Stromal cell of bone marrow (primary cell): ENCODE data around the gene CAMK2N1.
"Not testable (repeated sequence)": the region's sequence is repeated elsewhere in the genome, so short reads cannot be mapped to it uniquely, and the experiment has no call there.

Experiments
- DNase-seq: peaks from one replicate; pipeline ENCODE4 v3.0.0-alpha.2; 2012; ENCODE audit warnings: low read depth

CAMK2N1 gene

DNA sequence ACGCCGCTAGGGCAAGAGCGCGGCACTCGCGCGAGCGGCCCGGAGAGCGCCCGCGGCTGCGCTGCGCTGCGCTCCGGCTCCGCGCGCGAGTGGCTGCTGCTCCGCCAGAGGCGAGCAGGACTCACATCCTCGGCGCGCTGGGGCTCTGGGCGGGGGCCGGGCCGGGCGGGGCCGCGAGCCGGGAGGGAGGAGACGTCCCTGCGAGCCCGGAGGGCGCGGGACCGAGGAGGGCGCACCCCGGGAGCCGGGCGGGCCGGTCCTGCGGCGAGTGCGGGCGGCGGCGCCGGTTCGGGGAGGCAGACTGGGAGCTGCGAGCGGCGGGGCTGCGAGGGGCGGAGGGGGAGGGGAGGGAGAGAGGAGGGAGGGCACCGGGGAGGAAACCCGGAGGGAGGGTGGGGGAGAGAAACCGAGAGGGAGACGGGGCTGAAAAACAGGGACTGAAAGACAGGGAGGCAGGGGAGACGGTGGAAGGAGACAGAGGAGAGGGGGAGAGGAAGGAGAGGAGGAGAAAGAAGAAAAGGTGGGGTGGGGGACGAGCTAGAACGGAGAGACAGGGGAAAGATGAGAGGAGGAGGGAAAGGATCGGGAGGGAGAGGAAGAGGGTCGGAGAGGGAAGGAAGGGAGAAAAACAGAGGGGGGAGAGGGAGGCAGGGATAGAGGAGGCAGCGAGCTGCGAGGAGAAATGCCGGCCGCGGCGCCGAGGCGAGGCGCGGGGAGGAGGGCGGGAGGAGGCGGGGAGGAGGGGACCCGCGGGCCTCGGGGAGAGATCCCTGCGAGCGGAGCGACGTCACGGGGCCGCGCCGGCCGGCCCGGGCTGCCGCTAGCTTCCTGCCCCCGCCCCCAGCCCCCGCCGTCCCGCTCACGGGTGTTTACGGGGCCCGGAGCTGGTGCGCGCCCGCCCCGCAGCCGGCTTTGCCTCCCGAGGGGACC, at the start of gene CAMK2N1:
Gene CAMK2N1, minus strand, starts transcription at position 684 of the 930 bp plus-strand sequence. CDS start 831 bp downstream, outside the sequence.
- DNase-seq: peak; percentile 38

DNA sequence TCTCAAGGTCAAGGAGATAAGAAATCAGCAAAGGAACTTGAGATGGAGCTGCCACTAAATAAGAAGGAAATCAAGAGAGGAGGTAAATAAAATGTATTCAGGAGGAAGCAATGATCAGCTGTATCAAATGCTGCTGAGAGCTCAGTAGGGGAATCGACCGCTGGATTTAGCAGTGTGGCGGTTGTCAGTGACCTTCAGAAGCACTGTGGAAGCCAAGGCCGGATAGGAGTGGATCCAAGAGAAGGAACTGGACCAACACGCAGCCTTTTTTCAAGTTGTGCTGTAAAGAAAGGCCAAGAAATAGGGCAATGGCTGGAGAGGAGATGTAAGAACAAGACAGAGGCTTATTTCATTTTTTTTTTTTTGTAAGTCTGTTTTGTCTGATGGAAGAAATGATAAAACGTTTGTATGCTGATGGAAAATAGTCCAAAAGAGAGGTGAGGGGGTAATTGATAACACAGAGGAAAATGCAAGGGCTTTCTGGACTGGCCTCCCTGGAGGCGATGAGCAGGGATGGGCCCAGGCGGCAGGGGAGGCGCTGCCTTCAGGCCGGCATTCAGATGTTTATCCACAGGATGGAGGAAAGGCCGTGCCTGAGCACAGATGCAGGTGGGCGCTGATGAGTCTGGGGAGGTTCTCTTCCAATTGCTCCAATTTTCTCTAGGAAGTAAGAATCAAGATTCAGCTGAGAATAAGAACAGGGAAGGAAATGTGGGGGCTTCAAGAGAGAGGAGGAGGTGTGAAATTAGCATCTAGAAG, 48.8 kb upstream of the CAMK2N1 start:
- DNase-seq: no peak

DNA sequence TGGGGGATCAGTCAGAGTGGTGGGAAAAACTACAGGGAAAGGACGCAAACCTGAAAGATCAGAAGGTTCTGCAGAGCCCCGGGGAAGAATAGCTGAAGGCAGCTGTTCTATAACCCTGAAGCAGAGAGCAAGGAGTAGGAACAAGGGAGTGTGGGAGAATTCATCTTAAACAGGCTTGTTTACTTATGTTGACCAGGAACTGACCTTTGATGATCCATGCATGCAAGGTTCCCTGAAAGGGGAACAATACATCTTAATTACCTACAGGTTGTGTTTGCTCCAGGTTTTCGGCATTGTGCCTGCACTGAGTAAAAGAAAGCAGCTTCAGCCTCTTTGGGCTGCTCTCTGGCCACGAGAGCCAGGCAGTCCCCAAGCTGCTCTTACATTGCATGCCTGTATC, 47.6 kb upstream of the CAMK2N1 start:
- DNase-seq: no peak

DNA sequence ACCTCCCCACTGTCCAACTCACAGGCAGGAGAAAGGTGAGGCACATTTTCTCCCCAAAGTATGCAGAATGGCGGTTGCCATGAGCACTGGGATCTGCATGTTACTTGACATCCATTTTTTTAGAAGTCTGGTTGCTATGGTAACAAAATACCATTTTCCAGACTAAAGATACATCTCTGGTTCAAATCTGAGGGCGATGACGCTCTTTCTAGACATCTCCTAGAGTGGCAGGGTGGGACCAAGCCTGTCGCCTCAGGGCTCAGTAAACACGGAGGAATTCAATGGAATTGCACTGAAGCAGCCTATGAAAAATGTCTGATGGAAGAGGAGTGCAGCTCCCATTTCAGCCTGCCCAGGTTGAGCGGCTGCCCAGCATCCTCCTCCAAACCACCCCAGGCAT, 44.9 kb upstream of the CAMK2N1 start:
- no peak for DNase-seq

DNA sequence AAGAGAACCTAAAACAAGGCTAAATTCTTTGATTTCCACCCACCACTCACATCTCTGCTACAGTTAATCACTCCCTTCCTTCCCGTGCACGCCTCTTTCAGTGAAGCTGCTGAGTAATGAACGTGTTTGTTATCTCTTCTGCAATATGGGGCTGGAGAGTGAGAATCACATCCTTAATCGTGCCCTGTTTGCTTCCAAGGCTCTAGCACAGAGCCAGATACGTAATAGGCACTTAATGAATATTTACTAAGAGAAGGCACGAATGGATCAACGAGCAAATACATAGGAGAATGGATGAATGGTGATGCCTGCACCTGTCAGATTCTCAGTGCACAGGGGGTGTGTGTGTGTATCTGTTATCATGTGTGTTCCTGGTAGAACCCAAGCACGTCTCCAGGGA, 44.3 kb upstream of the CAMK2N1 start:
- DNase-seq: no peak

DNA sequence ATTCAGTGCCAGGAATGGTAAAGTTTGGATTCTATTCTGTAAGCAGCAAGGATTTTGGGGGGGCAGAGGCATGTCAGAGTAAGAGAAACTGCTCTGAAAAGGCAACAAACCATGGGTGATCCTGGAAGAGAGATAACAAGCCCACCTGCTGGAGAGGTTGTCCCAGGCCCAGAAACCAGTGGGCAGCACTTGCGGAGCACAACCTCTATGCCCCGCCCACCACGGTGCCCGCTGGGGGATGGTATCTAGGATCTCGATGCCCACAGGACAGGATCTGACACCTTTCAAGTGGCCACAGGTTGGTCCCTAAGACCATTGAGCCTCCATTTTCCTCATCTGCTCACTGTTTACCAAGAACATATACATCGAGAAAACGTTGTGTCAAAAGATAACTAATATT, 42.2 kb upstream of the CAMK2N1 start:
- DNase-seq: no peak

DNA sequence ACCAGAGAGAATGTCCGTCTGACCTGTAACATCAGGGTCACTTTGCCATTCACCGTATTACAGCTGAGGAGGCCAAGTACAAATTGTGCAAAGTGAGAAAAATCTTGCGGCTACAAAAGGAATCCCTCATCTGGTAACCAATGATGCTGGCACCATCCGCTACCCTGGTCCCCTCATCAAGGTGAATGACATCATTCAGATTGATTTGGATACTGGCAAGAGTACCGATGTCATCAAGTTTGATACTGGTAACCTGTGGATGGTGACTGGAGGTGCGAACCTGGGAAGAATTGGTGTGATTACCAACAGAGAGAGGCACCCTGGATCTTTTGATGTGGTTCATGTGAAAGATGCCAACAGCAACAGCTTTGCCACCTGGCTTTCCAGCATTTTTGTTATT, 40.3 kb upstream of the CAMK2N1 start:
- DNase-seq: no peak

DNA sequence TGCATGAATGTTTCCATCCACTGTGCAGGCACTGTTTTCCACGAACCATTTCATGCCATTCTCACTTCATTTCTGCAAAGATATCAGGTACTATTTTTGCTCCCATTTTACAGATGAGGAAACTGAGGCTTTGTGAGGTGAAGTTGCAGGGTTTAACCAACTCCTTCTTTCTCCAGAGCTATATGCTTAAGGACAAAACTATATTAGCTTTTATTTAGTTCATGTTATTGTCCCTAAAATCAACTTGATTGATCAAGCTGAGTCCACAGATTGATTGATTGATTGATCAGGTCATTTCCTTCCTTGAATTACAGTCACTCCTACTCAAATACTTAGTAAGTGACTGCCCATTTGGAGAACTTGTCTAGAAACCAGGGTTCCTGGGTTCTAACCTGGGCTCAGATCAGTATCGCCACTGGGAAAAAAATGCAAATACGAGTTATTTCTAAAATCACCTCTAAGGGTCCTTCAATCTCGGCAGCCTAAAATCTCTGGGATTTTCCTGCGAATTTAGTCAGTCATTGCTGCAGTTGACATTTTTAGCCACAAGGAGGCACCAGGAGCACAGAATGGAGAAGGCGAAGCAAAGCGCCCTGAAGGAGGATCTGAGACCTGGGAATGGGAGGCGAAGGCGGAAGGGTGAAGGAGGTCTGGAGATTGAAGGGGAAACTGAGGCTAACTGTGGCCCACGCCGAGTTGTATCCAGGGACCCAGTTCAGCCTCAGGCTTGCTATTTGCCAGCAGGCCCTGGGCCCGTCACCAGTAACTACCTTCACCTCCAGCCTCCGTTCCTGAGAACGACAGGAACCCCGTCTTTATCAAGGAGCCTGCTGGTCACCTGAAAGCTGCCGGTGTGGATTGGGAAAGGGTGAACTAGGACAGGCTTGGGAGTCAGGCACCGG, 36.2 kb upstream of the CAMK2N1 start:
- DNase-seq: peak; percentile 52

DNA sequence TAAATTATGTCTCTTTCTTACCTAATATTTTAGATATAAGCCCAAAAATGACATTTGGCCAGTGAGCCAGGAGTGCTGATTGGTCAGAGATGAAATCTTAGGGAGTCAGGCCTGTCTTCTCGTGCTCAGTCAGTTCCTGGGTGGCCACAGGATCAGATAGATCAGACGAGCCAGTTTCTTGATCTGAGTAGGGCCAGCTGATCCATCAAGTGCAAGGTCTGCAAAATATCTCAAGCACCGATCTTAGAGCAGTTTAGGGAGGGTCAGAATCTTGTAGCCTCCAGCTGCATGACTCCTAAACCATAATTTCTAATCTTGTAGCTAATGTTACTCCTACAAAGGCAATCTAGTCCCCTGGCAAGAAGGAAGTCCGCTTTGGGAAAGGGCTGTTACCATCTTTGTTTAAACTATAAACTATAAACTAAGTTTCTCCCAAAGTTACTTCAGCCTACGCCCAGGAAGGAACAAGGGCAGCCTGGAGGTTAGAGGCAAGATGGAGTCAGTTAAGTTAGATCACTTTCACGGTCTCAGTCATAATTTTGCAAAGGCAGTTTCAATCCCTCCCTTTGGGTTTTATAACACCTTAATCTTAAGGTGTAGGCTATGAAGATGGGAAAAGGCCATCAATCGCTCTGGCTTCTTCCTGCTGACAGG, 33.7 kb upstream of the CAMK2N1 start:
- not testable (repeated sequence) for DNase-seq

DNA sequence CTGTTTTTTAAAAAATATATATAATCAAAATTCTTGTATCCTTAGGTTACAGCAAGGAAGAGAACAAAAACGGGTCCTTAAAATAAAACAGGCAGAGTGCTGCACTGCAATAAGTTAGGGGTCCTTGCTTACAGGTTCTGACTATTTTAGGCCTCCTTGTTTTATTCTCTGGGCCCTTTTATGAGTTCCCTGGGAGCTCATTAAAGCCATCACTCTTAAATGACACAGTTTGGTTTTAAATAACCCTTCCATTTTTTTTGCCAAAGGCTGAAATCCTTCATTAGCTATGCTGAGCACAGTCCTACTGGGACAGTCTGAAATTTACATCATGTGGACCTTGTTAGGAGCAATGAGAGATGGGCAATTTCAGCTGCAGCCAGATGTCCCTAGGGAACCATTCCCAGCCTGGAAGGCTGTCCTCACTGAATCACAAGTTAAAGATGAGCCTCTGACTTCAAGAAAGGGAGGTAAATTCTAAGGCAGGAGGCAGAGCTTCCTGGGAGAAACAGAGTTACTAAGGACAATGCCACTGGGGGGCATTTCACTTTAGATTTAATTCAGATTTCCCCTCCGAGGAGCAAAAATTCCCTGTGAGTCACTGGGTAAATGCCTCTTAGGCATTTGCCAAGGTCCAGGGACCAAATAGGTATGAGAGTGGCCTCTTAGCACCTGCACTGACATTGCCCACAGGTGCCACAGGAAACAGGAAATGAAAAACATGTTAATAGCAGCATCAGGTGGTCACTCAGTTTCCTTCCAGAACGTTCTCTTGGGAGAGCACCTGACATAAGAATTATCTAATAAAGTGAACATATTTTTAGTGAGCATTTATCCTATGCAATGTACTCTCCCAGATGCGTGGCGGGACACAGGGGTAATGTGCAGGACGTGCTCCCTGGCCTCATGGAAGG, 25.8 kb upstream of the CAMK2N1 start:
- DNase-seq: no peak

DNA sequence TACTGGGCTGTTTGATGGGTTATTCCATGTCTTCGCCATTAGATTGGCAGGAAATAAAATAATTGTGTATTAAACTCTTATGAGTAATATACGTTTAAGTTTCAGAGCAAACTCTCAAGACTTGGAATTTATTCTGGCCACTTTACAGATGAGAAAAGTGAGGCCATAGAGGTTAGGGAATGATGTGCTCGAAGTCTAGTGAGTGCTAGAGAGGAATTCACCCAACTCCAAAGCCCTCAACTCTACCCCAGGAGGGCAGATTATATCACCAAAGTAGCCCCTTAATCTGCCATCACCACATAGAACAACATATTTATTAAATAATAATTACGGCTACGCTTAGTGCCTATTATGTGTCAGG, 22.4 kb upstream of the CAMK2N1 start:
- no peak for DNase-seq

DNA sequence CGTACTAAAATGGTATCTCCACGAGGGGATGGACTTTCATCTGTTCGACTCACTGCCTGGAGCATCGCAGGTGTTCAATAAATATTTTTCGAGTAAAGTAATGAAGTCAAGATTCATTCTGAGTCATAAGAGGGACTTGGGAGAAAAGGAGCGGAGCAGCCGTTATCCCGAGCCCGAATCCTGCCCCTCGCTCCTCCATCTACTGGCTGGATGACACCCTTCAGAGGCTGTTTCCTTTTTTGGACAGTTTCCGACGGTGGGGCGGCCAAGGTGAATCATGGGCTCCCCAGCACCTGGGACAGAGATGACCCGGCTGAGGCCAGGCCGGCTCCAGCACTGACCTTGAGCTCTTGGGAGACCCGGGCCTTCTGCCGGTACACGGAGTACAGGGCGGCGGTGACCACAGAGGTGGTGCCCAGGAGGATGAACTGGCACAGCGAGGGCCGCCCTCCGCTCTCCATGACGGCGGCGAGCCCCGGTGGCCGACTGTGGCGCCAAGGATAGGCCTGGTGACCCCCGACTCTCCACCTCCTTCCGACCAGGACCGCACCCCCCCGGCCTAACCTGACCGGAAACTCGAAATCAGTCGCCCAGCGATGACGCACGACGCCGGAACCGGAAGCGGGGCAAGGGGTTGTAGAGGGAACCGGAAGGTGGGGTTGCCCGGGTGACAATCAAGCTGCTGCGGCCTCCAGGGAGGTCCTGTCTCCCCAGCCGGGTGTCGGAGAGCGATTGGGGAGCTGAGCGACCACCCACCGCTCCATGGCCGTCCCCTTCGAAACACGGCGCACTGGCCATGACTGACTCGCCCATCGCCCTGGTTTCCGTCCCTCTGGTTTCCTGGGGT, 21.8 kb upstream of the CAMK2N1 start, which contains the start of gene MUL1:
Gene MUL1, minus strand, starts transcription at position 588 of the 847 bp plus-strand sequence. Its CDS starts 127 bp downstream, at position 461.
- peak; percentile 88 for DNase-seq

DNA sequence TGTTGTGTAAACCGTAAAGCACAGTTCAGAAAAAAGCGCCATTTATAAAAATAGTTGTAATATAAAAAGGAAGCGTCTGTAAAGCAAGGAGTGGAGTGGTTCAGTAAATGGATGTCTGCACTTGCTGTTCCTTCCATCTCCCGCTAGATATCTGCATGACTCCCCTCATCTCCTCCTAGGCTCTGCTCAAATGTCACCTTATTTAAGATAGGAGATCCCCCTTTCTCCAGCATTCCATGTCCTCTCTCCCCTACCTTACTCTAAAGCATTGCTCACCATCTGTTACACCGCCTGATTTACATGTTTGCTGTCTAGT, 21.2 kb upstream of the CAMK2N1 start:
- no peak for DNase-seq

DNA sequence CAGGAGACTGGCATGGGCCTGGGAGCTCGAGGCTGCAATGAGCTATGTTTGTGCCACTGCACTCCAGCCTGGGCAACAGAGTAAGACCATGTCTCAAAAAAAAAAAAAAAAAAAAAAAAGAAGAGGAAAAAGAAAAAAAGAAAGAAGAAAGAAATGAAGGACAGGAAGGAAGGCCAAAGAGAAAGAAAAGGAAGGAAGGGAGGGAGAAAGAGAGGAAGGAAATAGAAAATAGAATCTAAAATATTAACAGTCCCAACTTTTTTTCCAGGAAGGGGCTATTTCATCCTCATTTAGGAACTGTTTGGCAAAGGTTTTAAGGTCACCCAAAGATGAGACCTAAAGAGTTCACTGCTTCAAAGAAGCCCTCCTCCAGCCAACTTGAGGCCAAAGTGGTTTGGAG, 19.5 kb upstream of the CAMK2N1 start:
- no peak for DNase-seq

DNA sequence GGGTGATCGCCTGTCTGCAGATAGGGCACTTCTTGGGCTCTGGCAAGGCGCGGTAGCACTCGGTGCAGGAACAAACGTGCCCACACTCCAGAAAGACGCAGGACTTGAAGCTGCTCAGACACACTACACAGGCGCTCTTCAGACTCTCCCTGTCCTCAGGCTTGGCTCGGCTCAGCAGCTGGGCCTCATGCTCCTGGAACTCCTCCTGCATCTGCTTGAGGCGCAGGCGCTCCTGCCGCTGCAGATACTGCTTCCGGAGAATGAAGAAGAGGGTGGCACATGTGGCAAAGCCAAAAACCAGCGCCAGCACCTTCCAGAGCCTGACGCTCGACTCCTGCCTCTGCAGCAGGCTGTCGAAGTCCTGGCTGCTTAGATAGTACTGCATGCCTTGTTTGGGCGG, 14.7 kb upstream of the CAMK2N1 start:
- no peak for DNase-seq

DNA sequence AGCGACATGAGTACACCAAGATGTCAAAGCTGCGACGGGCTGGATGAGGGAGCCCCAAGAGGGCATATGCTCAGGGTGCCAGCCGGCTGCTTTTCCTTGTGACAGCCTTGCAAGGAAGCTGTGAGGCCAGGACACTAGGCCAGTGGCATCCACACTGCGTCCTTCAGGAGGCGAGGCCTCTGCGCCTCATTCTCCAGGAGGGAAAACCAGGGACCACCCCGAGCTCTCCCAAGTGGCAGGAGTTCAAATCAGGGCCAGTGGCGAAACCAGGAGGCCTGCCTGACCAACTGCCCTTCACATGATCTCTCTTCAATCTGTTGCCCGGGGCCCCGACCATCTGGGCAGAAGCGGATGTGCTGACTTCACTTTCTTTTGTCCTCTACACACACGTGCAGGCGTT, 13.7 kb upstream of the CAMK2N1 start:
- no peak for DNase-seq

DNA sequence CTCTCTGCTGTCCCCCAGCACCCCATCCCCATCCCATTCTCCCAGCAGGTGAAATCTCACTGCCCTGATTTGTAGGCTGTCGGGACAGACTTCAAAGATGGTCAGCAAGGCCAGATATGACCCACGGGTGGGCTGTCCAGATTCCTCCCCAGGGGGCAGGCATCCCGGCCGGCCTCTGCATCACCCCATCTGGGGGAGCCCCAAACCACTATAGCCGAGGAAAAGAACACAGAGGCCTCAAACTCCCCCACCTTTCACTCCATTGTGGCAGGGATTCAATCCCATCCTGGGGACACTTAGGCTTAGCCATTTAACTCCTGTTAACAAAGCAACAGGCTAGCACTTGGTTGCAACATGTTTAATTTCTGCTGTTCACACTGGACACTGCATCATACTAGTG, 13.1 kb upstream of the CAMK2N1 start:
- no peak for DNase-seq

DNA sequence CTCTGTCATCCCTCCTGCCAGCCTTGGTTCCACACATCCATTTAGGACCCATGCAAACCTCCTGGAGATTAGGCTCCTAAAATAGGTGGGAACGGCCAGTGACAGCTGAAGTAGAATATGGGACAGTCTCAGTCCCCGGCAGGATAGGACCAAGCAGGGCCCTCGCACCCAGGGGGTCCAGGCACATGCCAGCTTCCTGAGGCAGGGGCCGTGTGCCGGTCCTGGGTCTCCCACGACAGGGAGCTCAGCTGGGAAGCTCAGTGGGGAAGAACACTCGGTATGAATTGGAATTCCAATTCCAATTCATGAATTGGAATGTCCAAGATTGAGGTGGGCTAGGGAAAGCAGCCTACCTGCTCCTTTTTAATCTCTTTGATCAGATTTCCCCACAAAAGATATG, 12.1 kb upstream of the CAMK2N1 start:
- no peak for DNase-seq

DNA sequence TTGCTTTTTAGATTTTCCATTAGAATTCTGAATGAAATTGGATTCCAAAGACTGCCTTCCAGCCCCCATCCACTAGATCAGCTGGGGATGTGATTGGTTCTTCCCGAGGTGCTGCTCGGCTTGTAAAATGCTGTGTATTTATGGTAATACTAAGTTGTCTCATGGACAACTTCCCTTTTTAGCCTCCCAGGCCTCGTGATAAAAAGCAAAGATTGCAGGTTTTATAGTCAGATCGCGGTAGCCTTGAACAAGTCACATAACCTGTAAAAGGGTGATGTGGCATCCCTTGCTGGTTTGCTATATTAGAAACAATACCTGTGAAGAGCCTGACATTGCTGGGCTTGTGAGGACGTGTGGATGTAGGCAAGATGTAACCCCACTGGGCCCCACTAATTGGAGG, 11.5 kb upstream of the CAMK2N1 start:
- no peak for DNase-seq
